Occipital lobe (tissue), 2 donors: ENCODE results near the gene CAP1. TPM values are rescaled to one million over a fixed set of nuclear protein-coding genes. Genes with fewer than 3 reads are reported as not detected.
A peak's percentile ranks its signal among the peaks of the same experiment; 100 is the strongest.
"Not testable (repeated sequence)": the region's sequence is repeated elsewhere in the genome, so short reads cannot be mapped to it uniquely, and the experiment has no call there.

Experiments
- DNase-seq: peaks from one replicate; lab custom pipeline; 2025; lab: John Stamatoyannopoulos, UW
- total RNA-seq: library from RNA; depleted of rRNA; stranded (reverse); fragments of >200 nt; gene quantifications from one replicate; pipeline ENCODE4 v1.2.3, GENCODE V29; 2014

Gene CAP1
- total RNA-seq, result 126 TPM

- DNase-seq, result peak; percentile 99
Observed at GRCh38 chr1:40040511-40041465, at the start of gene CAP1. Gene CAP1 (plus strand): TSS chr1:40040729. CDS start chr1:40059347, 18,618 bp downstream.

- DNase-seq, result no peak
Observed at GRCh38 chr1:39992234-39992633, 48.3 kb upstream of the CAP1 start.

- no peak for DNase-seq
Observed at GRCh38 chr1:39992888-39993287, 47.6 kb upstream of the CAP1 start.

GRCh38 chr1:39995973-39996393, 44.5 kb upstream of the CAP1 start:
- DNase-seq, result no peak

- DNase-seq, result no peak
Observed at GRCh38 chr1:39996396-39997004, 44.0 kb upstream of the CAP1 start.

GRCh38 chr1:40001456-40001855, 39.1 kb upstream of the CAP1 start:
- no peak for DNase-seq

- DNase-seq, result no peak
Observed at GRCh38 chr1:40003156-40004093, 37.1 kb upstream of the CAP1 start.

GRCh38 chr1:40004857-40005256, 35.7 kb upstream of the CAP1 start:
- no peak for DNase-seq

- DNase-seq, result not testable (repeated sequence)
Observed at GRCh38 chr1:40007481-40008034, 33.0 kb upstream of the CAP1 start.

- no peak for DNase-seq
Observed at GRCh38 chr1:40011198-40011597, 29.3 kb upstream of the CAP1 start.

GRCh38 chr1:40014253-40014706, 26.2 kb upstream of the CAP1 start:
- no peak for DNase-seq

GRCh38 chr1:40014812-40015594, 25.5 kb upstream of the CAP1 start:
- DNase-seq, result no peak

GRCh38 chr1:40017951-40018575, 22.5 kb upstream of the CAP1 start:
- no peak for DNase-seq

GRCh38 chr1:40020447-40021085, 20.0 kb upstream of the CAP1 start:
- no peak for DNase-seq

GRCh38 chr1:40023379-40023944, 17.1 kb upstream of the CAP1 start:
- DNase-seq, result no peak

- DNase-seq, result no peak
Observed at GRCh38 chr1:40024671-40025070, 15.9 kb upstream of the CAP1 start.

GRCh38 chr1:40027647-40028046, 12.9 kb upstream of the CAP1 start:
- DNase-seq, result no peak

GRCh38 chr1:40029608-40030007, 10.9 kb upstream of the CAP1 start:
- DNase-seq, result no peak

GRCh38 chr1:40030528-40031135, 9.9 kb upstream of the CAP1 start:
- no peak for DNase-seq
